Neural progenitor cell (in vitro differentiated cells): ENCODE results near the gene ERCC8. TPM values are rescaled to one million over a fixed set of nuclear protein-coding genes. Genes with fewer than 3 reads are reported as not detected.

Source experiments
- DNase-seq: peaks from one replicate; pipeline ENCODE4 v3.0.0-alpha.2; 2016; ENCODE audit warnings: low spot score
- H2AFZ ChIP-seq: fragments of 200-600 bp; sonication (generic); replicated peaks from 2 replicates; pipeline ENCODE4 v1.6.1; 2016; ENCODE audit warnings: antibody characterized with exemption
- H3F3A ChIP-seq: fragments of 200-600 bp; sonication (generic); 2 replicates; pipeline ENCODE4 v1.6.1; 2016; ENCODE audit warnings: antibody characterized with exemption, low read depth
- H3K27ac ChIP-seq: fragments of 200-600 bp; sonication (generic); 2 replicates; pipeline ENCODE4 v1.5.1; 2016; ENCODE audit warnings: mild to moderate bottlenecking
- H3K27me3 ChIP-seq: fragments of 200-600 bp; sonication (generic); 2 replicates; pipeline ENCODE4 v1.6.1; 2016; ENCODE audit warnings: mild to moderate bottlenecking, moderate library complexity
- H3K36me3 ChIP-seq: fragments of 200-600 bp; sonication (generic); 2 replicates; pipeline ENCODE4 v1.5.1; 2016
- H3K4me1 ChIP-seq: fragments of 200-600 bp; sonication (generic); 2 replicates; pipeline ENCODE4 v1.6.1; 2016; ENCODE audit warnings: mixed run types
- H3K4me2 ChIP-seq: fragments of 200-600 bp; sonication (generic); 2 replicates; pipeline ENCODE4 v1.6.1; 2016
- H3K4me3 ChIP-seq: fragments of 200-600 bp; sonication (generic); 2 replicates; pipeline ENCODE4 v1.5.1; 2016
- H3K79me2 ChIP-seq: fragments of 200-600 bp; sonication (generic); 2 replicates; pipeline ENCODE4 v1.6.1; 2016; ENCODE audit warnings: low read depth
- H3K9ac ChIP-seq: fragments of 200-600 bp; sonication (generic); 2 replicates; pipeline ENCODE4 v1.6.1; 2016
- H3K9me3 ChIP-seq: fragments of 200-600 bp; sonication (generic); 2 replicates; pipeline ENCODE4 v1.5.1; 2016; ENCODE audit warnings: low read depth
- H4K20me1 ChIP-seq: fragments of 200-600 bp; sonication (generic); 2 replicates; pipeline ENCODE4 v1.6.1; 2016; ENCODE audit warnings: low read depth
- H3K27ac Mint-ChIP-seq: 3 replicates; pipeline ENCODE4 v1.8.0; 2021; ENCODE audit warnings: mixed read lengths
- H3K27me3 Mint-ChIP-seq: 2 replicates; pipeline ENCODE4 v1.8.0; 2022; ENCODE audit warnings: low read depth, mild to moderate bottlenecking, inconsistent platforms, moderate library complexity, mixed read lengths; ENCODE audit not compliant: insufficient read depth
- H3K36me3 Mint-ChIP-seq: 3 replicates; pipeline ENCODE4 v1.8.0; 2021; ENCODE audit warnings: mixed read lengths
- H3K4me1 Mint-ChIP-seq: 3 replicates; pipeline ENCODE4 v1.8.0; 2021; ENCODE audit warnings: mixed read lengths
- H3K4me3 Mint-ChIP-seq: 3 replicates; pipeline ENCODE4 v1.8.0; 2021; ENCODE audit warnings: mild to moderate bottlenecking, moderate library complexity, mixed read lengths
- H3K9me3 Mint-ChIP-seq: 3 replicates; pipeline ENCODE4 v1.8.0; 2020; ENCODE audit warnings: mixed read lengths
- CTCF ChIP-seq: fragments of 200-600 bp; sonication (generic); IDR thresholded peaks from 2 replicates; pipeline ENCODE4 v1.5.1; 2017; ENCODE audit warnings: antibody characterized with exemption, mild to moderate bottlenecking
- EZH2 ChIP-seq: fragments of 200-600 bp; sonication (generic); IDR thresholded peaks from 2 replicates; pipeline ENCODE4 v1.6.1; 2017; ENCODE audit warnings: antibody characterized with exemption, mild to moderate bottlenecking, moderate library complexity
- EZH2phosphoT487 ChIP-seq: fragments of 200-600 bp; sonication (generic); IDR thresholded peaks from 2 replicates; pipeline ENCODE4 v1.6.1; 2017; ENCODE audit warnings: antibody characterized with exemption
- total RNA-seq: library from RNA; depleted of rRNA; stranded (reverse); fragments of >200 nt; gene quantifications from 2 replicates; pipeline ENCODE4 v1.2.3, GENCODE V29; 2015; ENCODE audit warnings: low replicate concordance

ERCC8 gene
- total RNA-seq, 1 donor from 2014 or later, result 48.0 TPM

- TF ChIP-seq EZH2 (no peak), CTCF (no peak), EZH2phosphoT487 (no peak)
- no peaks in the 10 kb centered on the region for H4K20me1 ChIP-seq
- Mint-ChIP-seq H3K36me3 (no peaks in the 10 kb centered on the region), H3K9me3 (no peaks in the 10 kb centered on the region), H3K4me1 (no peaks in the 10 kb centered on the region), H3K27me3 (no peaks in the 10 kb centered on the region), H3K27ac (no peak overlapping the region), H3K4me3 (no peak overlapping the region)
- no peak overlapping the region for H3K4me2 ChIP-seq
- DNase-seq, result no peak
- no peaks in the 10 kb centered on the region for H3K9me3 ChIP-seq
- no peaks in the 10 kb centered on the region for H3K27me3 ChIP-seq
- H3K9ac ChIP-seq, result no peak overlapping the region
- no peak overlapping the region for H2AFZ ChIP-seq
- H3K27ac ChIP-seq, result no peak overlapping the region
- H3F3A ChIP-seq, result no peaks in the 10 kb centered on the region
- no peaks in the 10 kb centered on the region for H3K36me3 ChIP-seq
- no peaks in the 10 kb centered on the region for H3K79me2 ChIP-seq
- H3K4me1 ChIP-seq, result no peaks in the 10 kb centered on the region
- H3K4me3 ChIP-seq, result no peak overlapping the region
Observed at GRCh38 chr5:60830581-60831127, 114.2 kb downstream of the ERCC8 start.

- Histone ChIP-seq H3K27ac (no peak overlapping the region), H2AFZ (no peak overlapping the region), H4K20me1 (no peaks in the 10 kb centered on the region), H3K4me3 (no peak overlapping the region), H3K4me2 (no peak overlapping the region), H3F3A (no peaks in the 10 kb centered on the region), H3K36me3 (no peaks in the 10 kb centered on the region), H3K9me3 (no peaks in the 10 kb centered on the region), H3K27me3 (no peaks in the 10 kb centered on the region), H3K79me2 (no peaks in the 10 kb centered on the region), H3K9ac (no peak overlapping the region), H3K4me1 (no peaks in the 10 kb centered on the region)
- TF ChIP-seq EZH2 (no peak), EZH2phosphoT487 (no peak), CTCF (no peak)
- Mint-ChIP-seq H3K27me3 (no peaks in the 10 kb centered on the region), H3K27ac (no peak overlapping the region), H3K36me3 (no peaks in the 10 kb centered on the region), H3K9me3 (no peaks in the 10 kb centered on the region), H3K4me1 (no peaks in the 10 kb centered on the region), H3K4me3 (no peak overlapping the region)
- DNase-seq, result no peak
Observed at GRCh38 chr5:60829490-60830266, 115.2 kb downstream of the ERCC8 start.

GRCh38 chr5:60827201-60827600, 117.7 kb downstream of the ERCC8 start:
- no peak for DNase-seq
- Histone ChIP-seq H3K4me3 (no peak overlapping the region), H3K4me2 (no peak overlapping the region), H3K79me2 (no peaks in the 10 kb centered on the region), H3F3A (no peaks in the 10 kb centered on the region), H3K36me3 (no peaks in the 10 kb centered on the region), H2AFZ (no peak overlapping the region), H4K20me1 (no peaks in the 10 kb centered on the region), H3K4me1 (no peaks in the 10 kb centered on the region), H3K27ac (no peak overlapping the region), H3K9me3 (no peaks in the 10 kb centered on the region), H3K9ac (no peak overlapping the region), H3K27me3 (no peaks in the 10 kb centered on the region)
- Mint-ChIP-seq H3K27ac (no peak overlapping the region), H3K4me1 (no peaks in the 10 kb centered on the region), H3K9me3 (no peaks in the 10 kb centered on the region), H3K36me3 (no peaks in the 10 kb centered on the region), H3K27me3 (no peaks in the 10 kb centered on the region), H3K4me3 (no peak overlapping the region)
- no peak for TF ChIP-seq EZH2phosphoT487
- no peak for TF ChIP-seq CTCF
- no peak for TF ChIP-seq EZH2
